Ectodermal cell (in vitro differentiated cells): ENCODE data around the gene GINS2.

Source experiments
- H3K27ac ChIP-seq: 2 replicates; pipeline ENCODE4 v1.7.0; 2013; ENCODE audit warnings: mild to moderate bottlenecking, low read depth, low read length; ENCODE audit not compliant: insufficient read depth, poor library complexity, severe bottlenecking
- H3K27me3 ChIP-seq: 2 replicates; pipeline ENCODE4 v1.7.0; 2013; ENCODE audit warnings: mild to moderate bottlenecking, low read length; ENCODE audit not compliant: insufficient read depth, control insufficient read depth, poor library complexity, severe bottlenecking
- H3K36me3 ChIP-seq: one replicate; pipeline ENCODE4 v1.7.0; 2013; ENCODE audit warnings: low read length; ENCODE audit not compliant: control insufficient read depth, insufficient read depth
- H3K4me1 ChIP-seq: one replicate; pipeline ENCODE4 v1.7.0; 2013; ENCODE audit warnings: low read length; ENCODE audit not compliant: control insufficient read depth, insufficient read depth
- H3K4me3 ChIP-seq: 2 replicates; pipeline ENCODE4 v1.7.0; 2013; ENCODE audit warnings: low read depth, low read length, control low read depth; ENCODE audit not compliant: insufficient read depth
- H3K9me3 ChIP-seq: 2 replicates; pipeline ENCODE4 v1.7.0; 2013; ENCODE audit warnings: mild to moderate bottlenecking, low read length, moderate library complexity; ENCODE audit not compliant: control insufficient read depth
- WGBS, 2 experiments: methylation state at CpG; one replicate each; pipeline ENCODE4 v1.1.7; 2013; ENCODE audit warnings: missing lambda C conversion rate in 2 of 2; 5-methylcytosine and 5-hydroxymethylcytosine counted together

The GINS2 gene

GRCh38 chr16:85716022-85716679, 27.4 kb upstream of the GINS2 start:
- Histone ChIP-seq H3K4me1 (peaks cover 34% of the 10 kb centered on the region), H3K4me3 (no peak overlapping the region), H3K27me3 (peaks cover 11% of the 10 kb centered on the region), H3K9me3 (peaks cover 4% of the 10 kb centered on the region), H3K27ac (peak overlapping the region; percentile 4), H3K36me3 (no peaks in the 10 kb centered on the region)
- WGBS, 2 experiments: 11% methylated on average over 9 of the region's 9 CpGs

- Histone ChIP-seq H3K36me3 (no peaks in the 10 kb centered on the region), H3K9me3 (peaks cover 4% of the 10 kb centered on the region), H3K27ac (peak overlapping the region; percentile 4), H3K27me3 (peaks cover 11% of the 10 kb centered on the region), H3K4me1 (peaks cover 34% of the 10 kb centered on the region), H3K4me3 (no peak overlapping the region)
- 45 to 49% methylated on average over 22 of the region's 22 CpGs for WGBS, 2 experiments
These were observed 26.6 kb upstream of the GINS2 start for GRCh38 chr16:85715169-85716021.

GRCh38 chr16:85712801-85713200, 24.0 kb upstream of the GINS2 start:
- Histone ChIP-seq H3K36me3 (no peaks in the 10 kb centered on the region), H3K27ac (peak overlapping the region; percentile 62), H3K9me3 (peaks cover 4% of the 10 kb centered on the region), H3K4me3 (no peak overlapping the region), H3K27me3 (peaks cover 11% of the 10 kb centered on the region), H3K4me1 (peaks cover 34% of the 10 kb centered on the region)
- 50 to 54% methylated on average over 9 of the region's 9 CpGs for WGBS, 2 experiments

GRCh38 chr16:85711982-85712587, 23.3 kb upstream of the GINS2 start:
- H3K4me1 ChIP-seq: peaks cover 29% of the 10 kb centered on the region
- WGBS, 2 experiments: 93 to 96% methylated on average over 6 of the region's 6 CpGs
- no peak overlapping the region for H3K4me3 ChIP-seq
- peaks cover 4% of the 10 kb centered on the region for H3K9me3 ChIP-seq
- H3K36me3 ChIP-seq: no peaks in the 10 kb centered on the region
- peak overlapping the region; percentile 18 for H3K27ac ChIP-seq
- H3K27me3 ChIP-seq: peaks cover 11% of the 10 kb centered on the region

GRCh38 chr16:85710732-85711131, 22.0 kb upstream of the GINS2 start:
- 85 to 87% methylated on average over 9 of the region's 9 CpGs for WGBS, 2 experiments
- no peak overlapping the region for H3K4me3 ChIP-seq
- peaks cover 4% of the 10 kb centered on the region for H3K9me3 ChIP-seq
- peaks cover 4% of the 10 kb centered on the region for H3K27me3 ChIP-seq
- H3K4me1 ChIP-seq: peaks cover 16% of the 10 kb centered on the region
- no peak overlapping the region for H3K27ac ChIP-seq
- no peaks in the 10 kb centered on the region for H3K36me3 ChIP-seq

GRCh38 chr16:85709766-85710585, 21.2 kb upstream of the GINS2 start:
- 90 to 91% methylated on average over 53 of the region's 53 CpGs for WGBS, 2 experiments
- H3K27me3 ChIP-seq: no peaks in the 10 kb centered on the region
- no peaks in the 10 kb centered on the region for H3K36me3 ChIP-seq
- no peak overlapping the region for H3K27ac ChIP-seq
- peaks cover 4% of the 10 kb centered on the region for H3K9me3 ChIP-seq
- peaks cover 8% of the 10 kb centered on the region for H3K4me1 ChIP-seq
- H3K4me3 ChIP-seq: no peak overlapping the region

GRCh38 chr16:85708338-85708737, 19.6 kb upstream of the GINS2 start:
- H3K4me3 ChIP-seq: no peak overlapping the region
- no peak overlapping the region for H3K27ac ChIP-seq
- WGBS, 2 experiments: 95 to 97% methylated on average over 6 of the region's 6 CpGs
- H3K36me3 ChIP-seq: no peaks in the 10 kb centered on the region
- no peaks in the 10 kb centered on the region for H3K27me3 ChIP-seq
- H3K9me3 ChIP-seq: peaks cover 4% of the 10 kb centered on the region
- peaks cover 6% of the 10 kb centered on the region for H3K4me1 ChIP-seq

GRCh38 chr16:85707528-85708095, 18.9 kb upstream of the GINS2 start:
- WGBS, 2 experiments: 91 to 93% methylated on average over 15 to 16 of the region's 16 CpGs
- H3K27ac ChIP-seq: no peak overlapping the region
- peaks cover 4% of the 10 kb centered on the region for H3K9me3 ChIP-seq
- no peaks in the 10 kb centered on the region for H3K27me3 ChIP-seq
- H3K4me1 ChIP-seq: peaks cover 2% of the 10 kb centered on the region
- H3K4me3 ChIP-seq: no peak overlapping the region
- no peaks in the 10 kb centered on the region for H3K36me3 ChIP-seq

- no peaks in the 10 kb centered on the region for H3K9me3 ChIP-seq
- no peaks in the 10 kb centered on the region for H3K27me3 ChIP-seq
- H3K36me3 ChIP-seq: no peaks in the 10 kb centered on the region
- no peaks in the 10 kb centered on the region for H3K4me1 ChIP-seq
- H3K27ac ChIP-seq: no peak overlapping the region
- WGBS, 2 experiments: 86 to 87% methylated on average over 11 of the region's 11 CpGs
- H3K4me3 ChIP-seq: no peak overlapping the region
These were observed 17.8 kb upstream of the GINS2 start for GRCh38 chr16:85706449-85707034.
